Retinal pigment epithelial cell (primary cell): ENCODE measurements around the gene PILRB.
A peak's percentile ranks its signal among the peaks of the same experiment; 100 is the strongest.
"Not testable (repeated sequence)": the region's sequence is repeated elsewhere in the genome, so short reads cannot be mapped to it uniquely, and the experiment has no call there.

ENCODE experiments used
- DNase-seq: peaks from one replicate; pipeline ENCODE4 v3.0.0-alpha.2; 2010; ENCODE audit warnings: low read depth
- H3K4me3 ChIP-seq: 2 replicates; pipeline ENCODE4 v1.5.1; 2011; ENCODE audit warnings: mild to moderate bottlenecking, low read length, control low read depth, moderate library complexity
- CTCF ChIP-seq: conservative IDR thresholded peaks from 2 replicates; pipeline ENCODE4 v1.5.1; 2011; ENCODE audit warnings: low read depth, low read length, control low read depth, inconsistent platforms

The PILRB gene

DNA sequence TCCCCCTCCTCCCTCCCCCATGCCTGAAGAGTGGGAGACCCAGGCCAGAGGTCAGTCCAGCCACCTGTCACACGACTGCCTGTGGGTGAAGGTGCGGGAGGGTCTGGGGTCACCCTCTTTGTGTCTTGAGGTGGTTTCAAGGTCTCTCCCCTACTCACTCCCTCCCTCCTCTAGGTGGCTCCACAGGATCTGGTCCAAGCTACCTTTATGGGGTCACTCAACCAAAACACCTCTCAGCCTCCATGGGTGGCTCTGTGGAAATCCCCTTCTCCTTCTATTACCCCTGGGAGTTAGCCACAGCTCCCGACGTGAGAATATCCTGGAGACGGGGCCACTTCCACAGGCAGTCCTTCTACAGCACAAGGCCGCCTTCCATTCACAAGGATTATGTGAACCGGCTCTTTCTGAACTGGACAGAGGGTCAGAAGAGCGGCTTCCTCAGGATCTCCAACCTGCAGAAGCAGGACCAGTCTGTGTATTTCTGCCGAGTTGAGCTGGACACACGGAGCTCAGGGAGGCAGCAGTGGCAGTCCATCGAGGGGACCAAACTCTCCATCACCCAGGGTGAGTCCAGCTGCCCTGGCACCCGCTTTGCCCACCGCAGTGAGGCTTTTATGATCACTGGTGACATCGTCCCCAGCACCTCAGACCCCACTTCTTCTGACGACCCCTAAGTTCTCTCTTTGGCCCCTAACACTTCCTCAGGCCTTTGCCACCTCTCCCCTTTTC, 16.1 kb downstream of the PILRB start:
- not testable (repeated sequence) for H3K4me3 ChIP-seq, DNase-seq

GRCh38 chr7:100374601-100375000, 16.7 kb downstream of the PILRB start:
- DNase-seq = no peak
- no peak for TF ChIP-seq CTCF
- no peak overlapping the region for H3K4me3 ChIP-seq

More for the DNA sequence above, 16.1 kb downstream of the PILRB start:
- peak; percentile 18 for TF ChIP-seq CTCF

- TF ChIP-seq CTCF = no peak
- no peak for DNase-seq
- no peak overlapping the region for H3K4me3 ChIP-seq
Observed at GRCh38 chr7:100376066-100376465, 18.1 kb downstream of the PILRB start.

- no peak for DNase-seq
- H3K4me3 ChIP-seq = no peak overlapping the region
- no peak for TF ChIP-seq CTCF
Observed at GRCh38 chr7:100378114-100378755, 20.3 kb downstream of the PILRB start.

DNA sequence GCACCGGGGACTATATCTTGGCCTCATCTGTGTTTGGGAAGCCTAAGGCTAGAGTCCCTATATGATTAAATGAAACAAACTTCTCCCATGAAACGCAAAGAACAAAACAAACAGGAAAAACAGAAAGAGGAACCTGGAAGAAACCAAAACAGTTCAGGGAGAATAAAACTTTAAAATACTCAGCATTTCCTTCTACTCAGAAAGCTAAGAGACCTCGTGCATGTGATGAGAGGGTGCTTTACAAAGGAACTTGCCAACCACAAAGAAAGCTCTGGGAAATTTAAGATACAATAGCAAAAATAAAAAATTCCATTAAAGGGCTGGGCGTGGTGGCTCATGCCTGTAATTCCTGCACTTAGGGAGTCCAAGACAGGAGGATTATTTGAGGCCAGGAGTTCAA, 22.3 kb downstream of the PILRB start:
- no peak for TF ChIP-seq CTCF
- DNase-seq = no peak
- H3K4me3 ChIP-seq = no peak overlapping the region

DNA sequence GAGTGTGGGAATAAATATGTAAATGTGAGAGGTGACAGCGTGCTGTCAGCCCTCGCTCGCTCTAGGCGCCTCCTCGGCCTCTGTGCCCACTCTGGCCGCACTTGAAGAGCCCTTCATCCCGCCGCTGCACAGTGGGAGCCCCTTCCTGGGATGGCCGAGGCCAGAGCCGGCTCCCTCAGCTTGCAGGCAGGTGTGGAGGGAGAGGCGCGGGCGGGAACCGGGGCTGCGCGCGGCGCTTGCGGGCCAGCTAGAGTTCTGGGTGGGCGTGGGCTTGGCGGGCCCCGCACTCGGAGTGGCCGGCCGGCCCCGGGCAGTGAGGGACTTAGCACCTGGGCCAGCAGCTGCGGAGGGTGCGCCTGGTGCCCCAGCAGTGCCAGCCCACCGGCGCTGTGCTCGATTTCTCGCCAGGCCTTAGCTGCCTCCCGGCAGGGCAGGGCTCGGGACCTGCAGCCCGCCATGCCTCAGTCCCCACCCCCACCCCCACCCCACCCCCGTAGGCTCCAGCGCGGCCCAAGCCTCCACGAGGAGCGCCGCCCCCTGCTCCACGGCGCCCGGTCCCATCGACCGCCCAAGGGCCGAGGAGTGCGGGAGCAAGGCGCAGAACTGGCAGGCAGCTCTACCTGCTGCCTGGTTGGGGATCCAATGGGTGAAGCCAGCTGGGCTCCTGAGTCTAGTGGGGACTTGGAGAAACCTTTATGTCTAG, 23.8 kb downstream of the PILRB start:
- not testable (repeated sequence) for DNase-seq, H3K4me3 ChIP-seq

DNA sequence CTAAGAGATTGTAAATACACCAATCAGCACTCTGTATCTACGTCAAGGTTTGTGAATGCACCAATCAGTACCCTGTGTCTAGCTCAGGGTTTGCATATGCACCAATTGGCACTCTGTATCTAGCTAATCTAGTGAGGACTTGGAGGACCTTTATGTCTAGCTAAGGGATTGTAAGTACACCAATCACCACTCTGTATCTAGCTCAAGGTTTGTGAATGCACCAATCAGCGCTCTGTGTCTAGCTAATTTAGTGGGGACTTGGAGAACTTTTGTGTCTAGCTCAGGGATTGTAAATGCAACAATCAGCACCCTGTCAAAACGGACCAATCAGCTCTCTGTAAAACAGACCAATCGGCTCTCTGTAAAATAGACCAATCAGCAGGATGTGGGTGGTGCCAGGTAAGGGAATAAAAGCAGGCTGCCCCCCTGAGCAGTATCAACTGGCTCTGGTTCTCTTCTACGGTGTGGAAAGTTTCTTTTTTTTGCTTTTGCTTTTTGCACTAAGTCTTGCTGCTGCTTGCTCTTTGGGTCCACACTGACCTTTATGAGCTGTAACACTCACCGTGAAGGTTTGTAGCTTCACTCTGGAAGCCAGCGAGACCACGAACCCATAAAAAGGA, 24.4 kb downstream of the PILRB start:
- not testable (repeated sequence) for DNase-seq, H3K4me3 ChIP-seq
